ENCODE data around the gene PROM1.
A peak's percentile ranks its signal among the peaks of the same experiment; 100 is the strongest.

The PROM1 gene

GRCh38 chr4:15955670-15956069 lies 128.2 kb downstream of the PROM1 start:
- no peak for TF ChIP-seq JUND (IDR thresholded peaks at IDR 0.05; ENCODE audit: low read depth)
- in situ Hi-C loops (cut with HindIII; ENCODE audit: low pct_unique_long_range_greater_than_20kb, low sequenced_read_pairs), result no loop called here
- DNase-seq (ENCODE audit: low read depth in 1 of 2, low spot score in 1 of 2), result peak in 1 of 2 experiments; percentile 55

GRCh38 chr4:15953625-15954024 lies 130.2 kb downstream of the PROM1 start:
- TF ChIP-seq JUND (IDR thresholded peaks at IDR 0.05; ENCODE audit: low read depth), result no peak
- DNase-seq (ENCODE audit: low read depth in 1 of 2, low spot score in 1 of 2), result no peak
- in situ Hi-C loops (cut with HindIII; ENCODE audit: low pct_unique_long_range_greater_than_20kb, low sequenced_read_pairs), result no loop called here

- in situ Hi-C loops (cut with HindIII; ENCODE audit: low pct_unique_long_range_greater_than_20kb, low sequenced_read_pairs), result no loop called here
- no peak for TF ChIP-seq JUND (IDR thresholded peaks at IDR 0.05; ENCODE audit: low read depth)
- DNase-seq (ENCODE audit: low read depth in 1 of 2, low spot score in 1 of 2), result no peak
Measured at GRCh38 chr4:15951781-15952180, 132.0 kb downstream of the PROM1 start.

GRCh38 chr4:15948826-15949225 lies 135.0 kb downstream of the PROM1 start:
- TF ChIP-seq JUND (IDR thresholded peaks at IDR 0.05; ENCODE audit: low read depth), result no peak
- in situ Hi-C loops (cut with HindIII; ENCODE audit: low pct_unique_long_range_greater_than_20kb, low sequenced_read_pairs), result no loop called here
- DNase-seq (ENCODE audit: low read depth in 1 of 2, low spot score in 1 of 2), result no peak

- DNase-seq (ENCODE audit: low read depth in 1 of 2, low spot score in 1 of 2), result no peak
- TF ChIP-seq JUND (IDR thresholded peaks at IDR 0.05; ENCODE audit: low read depth), result no peak
- in situ Hi-C loops (cut with HindIII; ENCODE audit: low pct_unique_long_range_greater_than_20kb, low sequenced_read_pairs), result no loop called here
Measured at GRCh38 chr4:15947684-15948083, 136.1 kb downstream of the PROM1 start.

- TF ChIP-seq JUND (IDR thresholded peaks at IDR 0.05; ENCODE audit: low read depth), result no peak
- in situ Hi-C loops (cut with HindIII; ENCODE audit: low pct_unique_long_range_greater_than_20kb, low sequenced_read_pairs), result no loop called here
- DNase-seq (ENCODE audit: low read depth in 1 of 2, low spot score in 1 of 2), result no peak
Measured at GRCh38 chr4:15945516-15945915, 138.3 kb downstream of the PROM1 start.

GRCh38 chr4:15944895-15945294 lies 138.9 kb downstream of the PROM1 start:
- no peak for TF ChIP-seq JUND (IDR thresholded peaks at IDR 0.05; ENCODE audit: low read depth)
- in situ Hi-C loops (cut with HindIII; ENCODE audit: low pct_unique_long_range_greater_than_20kb, low sequenced_read_pairs), result no loop called here
- no peak for DNase-seq (ENCODE audit: low read depth in 1 of 2, low spot score in 1 of 2)

- no peak for TF ChIP-seq JUND (IDR thresholded peaks at IDR 0.05; ENCODE audit: low read depth)
- no peak for DNase-seq (ENCODE audit: low read depth in 1 of 2, low spot score in 1 of 2)
- in situ Hi-C loops (cut with HindIII; ENCODE audit: low pct_unique_long_range_greater_than_20kb, low sequenced_read_pairs), result no loop called here
Measured at GRCh38 chr4:15942283-15942682, 141.5 kb downstream of the PROM1 start.

- no peak for DNase-seq (ENCODE audit: low read depth in 1 of 2, low spot score in 1 of 2)
- TF ChIP-seq JUND (IDR thresholded peaks at IDR 0.05; ENCODE audit: low read depth), result no peak
Measured at GRCh38 chr4:15938640-15939039, 145.2 kb downstream of the PROM1 start, which contains the start of gene FGFBP1. FGFBP1 (minus strand) TSS chr4:15938740; CDS start chr4:15936632, 2,108 bp downstream.

GRCh38 chr4:15938182-15938581 lies 145.6 kb downstream of the PROM1 start:
- in situ Hi-C loops (cut with HindIII; ENCODE audit: low pct_unique_long_range_greater_than_20kb, low sequenced_read_pairs), result no loop called here
- TF ChIP-seq JUND (IDR thresholded peaks at IDR 0.05; ENCODE audit: low read depth), result no peak
- DNase-seq (ENCODE audit: low read depth in 1 of 2, low spot score in 1 of 2), result peak in 1 of 2 experiments; percentile 42

More at GRCh38 chr4:15938640-15939039, 145.2 kb downstream of the PROM1 start, which contains the start of gene FGFBP1:
- in situ Hi-C loops (cut with HindIII; ENCODE audit: low pct_unique_long_range_greater_than_20kb, low sequenced_read_pairs), result no loop called here

GRCh38 chr4:15936495-15936894 lies 147.3 kb downstream of the PROM1 start:
- in situ Hi-C loops (cut with HindIII; ENCODE audit: low pct_unique_long_range_greater_than_20kb, low sequenced_read_pairs), result no loop called here
- TF ChIP-seq JUND (IDR thresholded peaks at IDR 0.05; ENCODE audit: low read depth), result no peak
- no peak for DNase-seq (ENCODE audit: low read depth in 1 of 2, low spot score in 1 of 2)

- no peak for TF ChIP-seq JUND (IDR thresholded peaks at IDR 0.05; ENCODE audit: low read depth)
- in situ Hi-C loops (cut with HindIII; ENCODE audit: low pct_unique_long_range_greater_than_20kb, low sequenced_read_pairs), result no loop called here
- no peak for DNase-seq (ENCODE audit: low read depth in 1 of 2, low spot score in 1 of 2)
Measured at GRCh38 chr4:15935504-15936402, 148.1 kb downstream of the PROM1 start.

GRCh38 chr4:15934259-15934658 lies 149.6 kb downstream of the PROM1 start:
- in situ Hi-C loops (cut with HindIII; ENCODE audit: low pct_unique_long_range_greater_than_20kb, low sequenced_read_pairs), result no loop called here
- no peak for TF ChIP-seq JUND (IDR thresholded peaks at IDR 0.05; ENCODE audit: low read depth)
- DNase-seq (ENCODE audit: low read depth in 1 of 2, low spot score in 1 of 2), result no peak
